PC-3 (cell line): Measurements from ENCODE around the gene EIF2AK3. TPM values are rescaled to one million over a fixed set of nuclear protein-coding genes. Genes with fewer than 3 reads are reported as not detected.

ENCODE experiments used
- ATAC-seq: fragments of 200-7000 bp; cut with Tn5 transposase; 2 replicates; pipeline ENCODE4 v1.9.1; 2020; ENCODE audit warnings: mild to moderate bottlenecking, moderate library complexity
- BruUV-seq: library from RNA; stranded (reverse); fragments of 400-500 nt; replicated peaks from 2 replicates; lab custom pipeline; 2021; lab: Mats Ljungman, UMichigan
- CTCF ChIA-PET: fragments of 300-600 bp; sonication (Branson Sonifier 250); formaldehyde crosslinking; loops from one replicate; lab custom pipeline; 2022; ENCODE audit warnings: antibody characterized with exemption; lab: Charles Lee
- POLR2A ChIA-PET: fragments of 300-600 bp; sonication (Branson Sonifier 250); formaldehyde crosslinking; loops from one replicate; lab custom pipeline; 2022; ENCODE audit warnings: antibody characterized with exemption; ENCODE audit not compliant: unreplicated experiment; lab: Charles Lee
- DNase-seq: peaks from one replicate; pipeline ENCODE4 v3.0.0-alpha.2; 2015
- H2AFZ ChIP-seq: fragments of 300-600 bp; sonication (generic); 2 replicates; pipeline ENCODE4 v1.6.0; 2016; ENCODE audit warnings: antibody characterized with exemption, low read length
- H3F3A ChIP-seq: fragments of 300-600 bp; sonication (generic); one replicate; pipeline ENCODE4 v1.6.0; 2017; ENCODE audit warnings: antibody characterized with exemption, low read length, control low read depth, mild to moderate bottlenecking; ENCODE audit not compliant: unreplicated experiment
- H3K27ac ChIP-seq: fragments of 300-600 bp; sonication (generic); 2 replicates; pipeline ENCODE4 v1.5.1; 2016; ENCODE audit warnings: mild to moderate bottlenecking, low read length
- H3K27me3 ChIP-seq: fragments of 300-600 bp; sonication (generic); 2 replicates; pipeline ENCODE4 v1.6.1; 2016; ENCODE audit warnings: low read length, mixed read lengths
- H3K36me3 ChIP-seq: fragments of 300-600 bp; sonication (generic); 2 replicates; pipeline ENCODE4 v1.6.1; 2016; ENCODE audit warnings: low read depth, mixed run types, low read length, mixed read lengths
- H3K4me1 ChIP-seq: fragments of 300-600 bp; sonication (generic); 2 replicates; pipeline ENCODE4 v1.5.1; 2016; ENCODE audit warnings: low read length; ENCODE audit not compliant: insufficient read depth
- H3K4me2 ChIP-seq: fragments of 300-600 bp; sonication (generic); 2 replicates; pipeline ENCODE4 v1.6.0; 2016; ENCODE audit warnings: low read length
- H3K4me3 ChIP-seq: fragments of 300-600 bp; sonication (generic); 2 replicates; pipeline ENCODE4 v1.5.1; 2016; ENCODE audit warnings: mild to moderate bottlenecking, low read length, mixed read lengths
- H3K79me2 ChIP-seq: fragments of 300-600 bp; sonication (generic); 2 replicates; pipeline ENCODE4 v1.6.1; 2017; ENCODE audit warnings: low read length, mixed read lengths
- H3K9ac ChIP-seq: fragments of 300-600 bp; sonication (generic); 2 replicates; pipeline ENCODE4 v1.6.0; 2016; ENCODE audit warnings: mild to moderate bottlenecking, low read length
- H3K9me2 ChIP-seq: fragments of 300-600 bp; sonication (generic); replicated peaks from 2 replicates; pipeline ENCODE4 v1.6.1; 2016; ENCODE audit warnings: mixed run types, low read length, mixed read lengths
- H3K9me3 ChIP-seq: fragments of 300-600 bp; sonication (generic); 2 replicates; pipeline ENCODE4 v1.6.1; 2016; ENCODE audit warnings: low read length, mixed read lengths
- H4K20me1 ChIP-seq: fragments of 300-600 bp; sonication (generic); 2 replicates; pipeline ENCODE4 v1.6.1; 2016; ENCODE audit warnings: low read length, mixed read lengths
- CTCF ChIP-seq: fragments of 300-600 bp; sonication (generic); conservative IDR thresholded peaks from 2 replicates; pipeline ENCODE4 v1.5.1; 2017; ENCODE audit warnings: antibody characterized with exemption, low read depth, mild to moderate bottlenecking, low read length
- EZH2 ChIP-seq: fragments of 300-600 bp; sonication (generic); IDR thresholded peaks from one replicate; pipeline ENCODE4 v1.6.1; 2017; ENCODE audit warnings: antibody characterized with exemption, mild to moderate bottlenecking, low read length; ENCODE audit not compliant: unreplicated experiment
- EZH2phosphoT487 ChIP-seq: fragments of 300-600 bp; sonication (generic); IDR thresholded peaks from 2 replicates; pipeline ENCODE4 v1.6.1; 2018; ENCODE audit warnings: mild to moderate bottlenecking, antibody characterized with exemption, low read length, borderline replicate concordance
- intact Hi-C: fragments of 100-400 bp; cut with micrococcal nuclease; formaldehyde crosslinking; loops from 2 replicates; pipeline ENCODE4 v1.9.0; 2023
- total RNA-seq: library from RNA; depleted of rRNA; stranded (reverse); fragments of >200 nt; gene quantifications from 2 replicates; pipeline ENCODE4 v1.2.3, GENCODE V29; 2014

The EIF2AK3 gene
- total RNA-seq, 1 experiment from 2014 or later, result 10.7 TPM

GRCh38 chr2:88568179-88568578 is 59.1 kb downstream of the EIF2AK3 start:
- ChIA-PET POLR2A (no interaction called here), CTCF (no interaction called here)
- H3K27me3 ChIP-seq, result no peaks in the 10 kb centered on the region
- no peaks in the 10 kb centered on the region for H4K20me1 ChIP-seq
- TF ChIP-seq EZH2 (no peak), CTCF (no peak), EZH2phosphoT487 (no peak)
- no peaks in the 10 kb centered on the region for H3K9me3 ChIP-seq
- DNase-seq (no peak), ATAC-seq (no peak)
- no peak overlapping the region for H3K4me3 ChIP-seq
- no peaks in the 10 kb centered on the region for H3K9me2 ChIP-seq
- no peak overlapping the region for H3K27ac ChIP-seq
- H2AFZ ChIP-seq, result no peak overlapping the region
- H3K79me2 ChIP-seq, result no peaks in the 10 kb centered on the region
- no peak overlapping the region for H3K9ac ChIP-seq
- BruUV-seq, result no TSS peak
- no peaks in the 10 kb centered on the region for H3K4me1 ChIP-seq
- intact Hi-C loops, result no loop called here
- H3F3A ChIP-seq, result no peaks in the 10 kb centered on the region
- peaks cover 10% of the 10 kb centered on the region for H3K36me3 ChIP-seq
- H3K4me2 ChIP-seq, result no peak overlapping the region

GRCh38 chr2:88564402-88564801 is 62.9 kb downstream of the EIF2AK3 start:
- Histone ChIP-seq H3K4me1 (no peaks in the 10 kb centered on the region), H3K4me2 (no peak overlapping the region), H3K9me3 (no peaks in the 10 kb centered on the region), H2AFZ (no peak overlapping the region), H3K79me2 (no peaks in the 10 kb centered on the region), H3K9ac (no peak overlapping the region), H3K4me3 (no peak overlapping the region), H3K27me3 (no peaks in the 10 kb centered on the region), H3K27ac (no peak overlapping the region), H4K20me1 (no peaks in the 10 kb centered on the region), H3K36me3 (peaks cover 3% of the 10 kb centered on the region; the same call in 1 of the 2 replicates), H3K9me2 (no peaks in the 10 kb centered on the region), H3F3A (no peaks in the 10 kb centered on the region)
- ChIA-PET CTCF (no interaction called here), POLR2A (no interaction called here)
- BruUV-seq, result no TSS peak
- TF ChIP-seq EZH2phosphoT487 (no peak), EZH2 (no peak), CTCF (no peak)
- intact Hi-C loops, result no loop called here
- ATAC-seq, result no peak
- no peak for DNase-seq

GRCh38 chr2:88563129-88563528 is 64.1 kb downstream of the EIF2AK3 start:
- BruUV-seq, result no TSS peak
- Histone ChIP-seq H3K27me3 (no peaks in the 10 kb centered on the region), H3K4me1 (no peaks in the 10 kb centered on the region), H3K27ac (no peak overlapping the region), H3F3A (no peaks in the 10 kb centered on the region), H3K79me2 (no peaks in the 10 kb centered on the region), H3K9me2 (no peaks in the 10 kb centered on the region), H3K4me3 (no peak overlapping the region), H4K20me1 (no peaks in the 10 kb centered on the region), H3K36me3 (peaks cover 3% of the 10 kb centered on the region; the same call in 1 of the 2 replicates), H3K9me3 (no peaks in the 10 kb centered on the region), H2AFZ (no peak overlapping the region), H3K9ac (no peak overlapping the region), H3K4me2 (no peak overlapping the region)
- intact Hi-C loops, result no loop called here
- DNase-seq (no peak), ATAC-seq (no peak)
- no peak for TF ChIP-seq EZH2phosphoT487
- no peak for TF ChIP-seq EZH2
- TF ChIP-seq CTCF, result no peak
- POLR2A ChIA-PET, result no interaction called here
- CTCF ChIA-PET, result no interaction called here
